GM19238 (cell line): Measurements from ENCODE around the gene SPEG.
"Not testable (repeated sequence)": the region's sequence is repeated elsewhere in the genome, so short reads cannot be mapped to it uniquely, and the experiment has no call there.

Experiments used
- DNase-seq: peaks from one replicate; pipeline ENCODE4 v3.0.0; 2011; ENCODE audit warnings: low spot score; ENCODE audit not compliant: insufficient read length

The SPEG gene

DNA sequence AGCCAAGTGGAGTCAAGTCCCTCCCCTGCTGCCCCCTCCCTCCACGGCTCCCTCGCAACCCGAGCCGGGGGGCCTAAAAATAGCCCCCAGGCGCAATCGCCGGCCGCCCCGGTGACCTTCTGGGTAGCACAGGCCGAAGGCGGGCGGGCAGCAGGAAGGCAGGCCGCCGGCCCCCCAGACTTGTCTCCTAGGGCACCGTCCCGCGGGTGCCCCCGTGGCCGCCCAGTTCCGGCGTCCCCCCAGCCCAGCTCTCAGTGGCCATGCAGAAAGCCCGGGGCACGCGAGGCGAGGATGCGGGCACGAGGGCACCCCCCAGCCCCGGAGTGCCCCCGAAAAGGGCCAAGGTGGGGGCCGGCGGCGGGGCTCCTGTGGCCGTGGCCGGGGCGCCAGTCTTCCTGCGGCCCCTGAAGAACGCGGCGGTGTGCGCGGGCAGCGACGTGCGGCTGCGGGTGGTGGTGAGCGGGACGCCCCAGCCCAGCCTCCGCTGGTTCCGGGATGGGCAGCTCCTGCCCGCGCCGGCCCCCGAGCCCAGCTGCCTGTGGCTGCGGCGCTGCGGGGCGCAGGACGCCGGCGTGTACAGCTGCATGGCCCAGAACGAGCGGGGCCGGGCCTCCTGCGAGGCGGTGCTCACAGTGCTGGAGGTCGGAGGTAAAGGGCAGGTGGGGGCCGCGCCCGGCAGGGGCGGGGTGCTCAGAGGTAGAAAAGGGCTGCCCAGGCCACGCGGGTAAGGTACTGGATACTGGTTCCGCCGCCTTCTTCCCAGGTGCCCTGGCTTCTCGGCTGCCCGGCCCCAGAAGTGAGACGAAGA is at the start of gene SPEG:
Gene SPEG (plus strand): TSS at position 126 of the 808 bp plus-strand sequence. CDS start 135 bp downstream, at position 261.
- no peak for DNase-seq

DNA sequence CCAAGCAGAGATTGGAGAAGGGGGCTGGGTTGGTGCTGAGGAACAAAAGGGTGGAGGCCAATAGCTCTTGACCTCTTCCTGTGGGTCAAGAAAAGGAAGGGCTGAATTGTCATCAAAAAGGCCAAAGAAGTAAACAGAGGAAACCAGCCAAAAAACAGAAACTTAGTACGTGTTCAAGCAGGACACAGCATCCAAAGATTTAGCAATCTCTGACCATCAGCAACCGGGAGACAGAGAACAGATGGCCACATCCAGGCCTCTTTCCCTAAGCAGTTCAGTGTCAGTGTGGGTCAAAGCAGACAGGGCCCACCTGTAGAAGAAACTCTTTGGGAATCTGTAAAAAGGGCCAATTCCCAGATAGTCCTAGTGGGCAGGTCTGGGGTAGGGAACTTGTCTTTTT is 49.8 kb upstream of the SPEG start:
- DNase-seq = no peak

DNA sequence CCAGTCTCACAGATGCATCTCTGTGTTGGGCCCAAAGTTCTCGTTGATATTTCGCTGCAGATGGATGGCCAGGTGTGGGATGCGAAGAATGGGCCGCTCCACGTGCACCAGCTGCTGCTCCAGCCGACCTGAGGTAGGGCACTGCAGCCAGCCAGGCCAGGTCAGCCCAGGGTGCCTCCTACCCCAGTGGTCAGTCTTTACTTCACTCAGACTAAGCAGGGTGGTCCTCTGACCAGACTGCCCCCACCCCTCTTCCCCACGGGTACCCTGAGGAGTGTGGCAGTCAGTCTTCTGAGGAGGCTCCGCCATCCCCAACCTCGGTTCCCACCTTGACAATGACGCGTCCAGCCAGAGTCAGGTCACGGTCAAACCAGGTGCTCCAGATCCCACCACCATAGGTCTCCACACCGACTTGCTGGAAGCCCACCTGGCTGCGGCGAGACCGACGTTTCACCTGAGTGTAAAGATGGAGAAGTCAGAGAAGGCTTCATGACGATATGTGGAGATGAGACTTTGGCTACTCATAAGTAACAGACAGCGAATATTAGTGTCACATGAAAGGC is 48.6 kb upstream of the SPEG start:
- DNase-seq = no peak

DNA sequence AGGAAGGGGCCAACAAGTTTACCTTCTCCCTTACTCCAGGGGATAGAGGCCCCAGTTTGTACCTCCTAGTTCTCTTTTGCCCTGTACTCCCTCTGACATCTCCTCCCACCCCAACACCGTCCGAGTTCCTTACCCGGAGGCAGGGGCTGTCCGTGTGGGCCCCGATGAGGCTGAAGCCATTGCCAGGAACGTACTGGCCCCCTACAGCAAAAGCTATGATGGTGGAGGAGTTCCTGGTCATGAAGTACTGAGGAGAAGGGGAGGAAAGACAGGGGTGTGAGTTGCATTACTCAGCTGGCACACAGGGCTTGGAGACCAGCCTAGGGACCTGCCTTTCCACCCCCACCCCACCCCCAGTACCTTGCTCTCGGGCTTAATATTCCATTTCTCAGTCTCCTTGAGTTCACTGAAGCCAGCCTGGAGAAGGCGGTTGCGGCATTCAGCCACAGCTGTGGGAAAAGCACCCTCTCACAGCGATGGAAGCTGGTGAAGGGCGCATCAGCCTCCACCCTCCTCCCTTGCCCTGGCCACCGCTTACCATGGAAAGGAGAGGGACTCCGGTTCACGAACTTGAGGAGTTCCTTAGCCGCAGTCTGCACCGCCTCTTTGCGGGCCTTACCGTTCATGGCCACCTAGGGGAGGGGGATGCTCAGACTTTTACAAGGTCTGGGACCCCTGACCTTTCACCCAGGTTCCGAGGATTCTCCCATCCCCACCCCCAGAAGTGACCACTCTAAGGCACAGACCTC is 47.9 kb upstream of the SPEG start:
- no peak for DNase-seq

DNA sequence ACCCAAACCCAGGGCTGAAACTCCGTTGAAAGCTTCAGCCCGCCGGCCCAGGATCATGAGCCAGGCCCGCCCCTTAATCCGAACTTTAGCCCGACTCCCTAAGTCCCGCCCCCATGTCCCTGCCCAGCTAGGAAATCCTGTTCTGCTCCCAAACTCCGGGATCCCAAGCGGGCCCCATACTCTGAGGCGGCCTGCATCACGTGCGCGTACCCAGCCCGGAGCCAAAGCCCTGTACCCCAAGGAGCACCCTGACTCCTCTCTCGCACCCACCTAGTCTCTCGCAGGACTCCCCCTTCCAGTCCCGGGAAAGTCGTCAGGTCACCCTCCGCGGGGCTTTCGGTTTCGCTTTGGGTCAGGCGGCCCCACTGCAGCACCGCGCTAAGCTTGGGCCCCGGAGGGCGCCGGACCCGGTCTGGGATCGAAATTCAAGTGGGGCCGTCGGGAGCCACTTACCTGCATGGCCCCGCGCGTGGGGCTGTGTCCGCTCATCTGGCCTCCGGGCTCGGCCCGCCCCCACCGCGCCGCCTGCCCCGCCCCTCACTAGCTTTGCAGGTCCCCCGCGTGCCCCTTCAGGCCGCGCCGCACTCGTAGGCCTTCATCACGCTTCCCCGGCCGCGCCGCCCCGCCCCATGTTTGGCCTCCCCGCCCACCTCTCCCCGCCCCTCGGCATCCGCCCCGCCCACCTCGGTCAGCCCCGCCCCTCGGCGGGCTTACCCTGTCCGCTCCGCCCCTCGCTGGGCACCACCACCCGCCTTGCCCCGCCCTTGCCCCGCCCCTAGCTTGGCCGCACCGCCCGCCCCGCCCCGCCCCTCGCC is 47.1 kb upstream of the SPEG start, which contains the start of gene DNPEP:
Gene DNPEP (minus strand): TSS at position 607 of the 815 bp plus-strand sequence. CDS start 118 bp downstream, at position 489.
- peak; percentile 89 for DNase-seq

DNA sequence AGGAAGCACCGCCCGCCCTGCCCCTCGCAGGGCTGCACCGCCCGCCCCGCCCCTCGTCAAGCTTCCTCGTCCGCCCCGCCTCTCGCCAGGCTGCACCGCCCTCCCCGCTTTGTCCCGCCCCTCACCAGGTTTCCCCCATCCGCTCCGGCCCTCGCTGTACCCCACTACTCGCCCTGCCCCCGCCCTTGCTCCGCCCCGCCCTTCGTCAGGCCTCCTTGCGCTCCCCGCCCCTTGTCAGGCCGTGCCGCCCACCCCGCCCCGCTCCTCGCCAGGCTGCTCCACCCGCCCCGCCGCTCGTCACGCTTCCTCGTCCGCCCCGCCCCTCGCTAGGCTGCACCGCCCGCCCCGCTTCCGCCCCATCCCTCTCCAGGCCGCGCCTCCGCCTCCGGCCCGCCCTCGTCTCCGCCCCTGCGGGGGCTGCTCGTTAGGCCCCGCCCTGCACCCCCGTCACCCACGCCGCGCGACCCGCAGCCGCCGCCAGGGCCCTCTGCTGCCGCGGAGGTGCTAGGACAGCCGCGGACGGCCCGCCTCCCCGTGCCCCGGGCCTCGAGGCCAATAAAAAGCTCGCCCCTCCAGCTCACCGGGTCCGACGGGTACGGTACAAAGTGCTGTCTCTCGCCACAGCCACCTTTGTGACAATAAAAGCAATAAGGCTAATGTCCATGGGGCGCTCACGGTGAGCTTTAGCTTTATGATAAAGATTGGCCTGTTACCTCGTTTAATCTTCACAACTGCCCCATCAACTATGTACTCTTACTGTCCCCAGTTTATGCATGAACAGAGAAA is 46.3 kb upstream of the SPEG start:
- DNase-seq = peak; percentile 91

DNA sequence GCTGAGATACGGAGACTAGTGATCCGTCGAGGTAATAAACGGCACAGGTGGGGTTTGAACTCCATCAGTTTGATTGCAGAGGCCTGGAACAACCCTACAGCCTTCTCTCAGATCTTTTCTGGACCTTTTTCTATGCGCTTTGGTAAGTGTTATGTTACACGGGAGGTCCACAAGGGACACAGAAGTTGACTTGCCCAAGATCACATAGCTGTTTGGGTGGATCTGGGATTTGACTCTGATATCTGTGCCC is 45.8 kb upstream of the SPEG start:
- DNase-seq = no peak

DNA sequence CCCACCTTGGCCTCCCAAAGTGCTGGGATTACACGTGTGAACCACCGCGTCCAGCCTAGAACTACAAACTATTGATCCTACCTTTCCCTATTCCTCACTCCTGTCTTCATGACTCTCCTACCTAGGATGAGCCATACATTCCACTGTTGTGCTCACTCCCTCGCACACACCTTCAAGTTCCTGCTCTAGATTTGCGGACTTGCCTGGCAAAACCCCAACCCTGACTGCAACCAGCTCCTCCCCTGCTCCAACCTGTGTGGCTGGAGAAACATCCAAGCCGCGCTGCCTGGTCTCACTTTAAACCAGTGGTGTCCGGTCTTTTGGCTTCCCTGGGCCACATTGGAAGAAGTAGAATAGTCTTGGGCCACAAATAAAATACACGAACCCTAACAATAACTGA is 41.9 kb upstream of the SPEG start:
- no peak for DNase-seq

DNA sequence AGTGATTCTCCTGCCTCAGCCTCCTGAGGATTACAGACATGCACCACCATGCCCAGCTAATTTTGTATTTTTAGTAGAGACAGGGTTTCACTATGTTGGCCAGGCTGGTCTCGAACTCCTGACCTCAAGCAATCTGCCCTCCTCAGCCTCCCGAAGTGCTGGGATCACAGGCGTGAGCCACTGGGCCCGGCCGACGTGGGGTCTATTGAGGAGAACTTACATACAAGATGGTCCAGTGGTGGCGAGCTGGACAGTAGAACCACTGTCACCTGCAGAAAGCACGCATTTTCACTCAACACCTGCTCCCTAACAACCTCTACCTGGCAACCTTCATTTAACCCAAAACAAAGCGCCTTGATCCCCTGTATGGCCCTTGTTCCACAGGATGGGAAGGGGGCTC is 39.6 kb upstream of the SPEG start:
- not testable (repeated sequence) for DNase-seq

DNA sequence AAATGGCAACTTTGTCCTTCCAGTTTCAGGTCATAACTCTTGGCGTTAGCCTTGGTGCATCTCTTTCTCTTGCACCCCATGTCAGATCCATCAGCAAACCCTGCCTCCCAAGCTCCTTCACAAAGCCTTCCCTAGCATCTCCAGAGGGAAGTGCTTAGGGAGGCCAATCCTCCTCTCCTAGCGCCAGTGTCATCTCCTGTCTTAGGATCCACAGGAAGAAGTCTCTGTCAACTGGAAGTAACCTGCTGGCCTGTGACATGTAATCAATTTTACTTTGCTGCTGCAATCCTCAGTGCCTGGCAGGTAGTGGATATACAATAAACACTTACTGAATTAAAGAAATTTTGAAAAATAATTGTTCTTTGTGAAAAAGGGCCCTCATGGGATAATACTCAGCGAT is 39.0 kb upstream of the SPEG start:
- no peak for DNase-seq

DNA sequence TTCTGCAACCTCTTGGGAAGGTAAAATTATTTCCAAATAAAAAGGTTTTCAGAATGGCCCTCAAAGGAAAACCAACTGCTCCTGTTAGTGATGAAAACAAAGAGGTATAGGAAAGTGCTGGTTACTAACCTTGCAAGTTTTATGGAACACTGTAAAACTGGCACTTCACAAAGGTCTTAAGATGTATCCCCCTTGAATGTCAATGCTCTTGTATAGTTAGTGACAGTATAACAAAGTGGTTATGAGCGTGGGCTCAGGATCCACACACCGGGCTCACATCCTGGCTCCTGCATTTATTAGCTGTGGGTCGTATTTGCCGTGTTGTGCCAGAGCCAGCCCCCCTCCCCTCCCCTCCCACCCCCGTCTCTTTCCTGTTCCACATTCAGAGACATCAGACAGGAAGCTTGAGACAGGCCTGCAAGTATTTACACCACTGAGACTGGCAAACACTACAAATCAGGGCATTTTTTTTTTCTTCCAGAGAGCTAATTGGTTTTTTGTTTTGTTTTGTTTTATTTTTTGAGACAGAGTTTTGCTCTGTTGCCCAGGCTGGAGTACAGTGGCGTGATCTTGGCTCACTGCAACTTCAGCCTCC is 37.7 kb upstream of the SPEG start:
- no peak for DNase-seq

DNA sequence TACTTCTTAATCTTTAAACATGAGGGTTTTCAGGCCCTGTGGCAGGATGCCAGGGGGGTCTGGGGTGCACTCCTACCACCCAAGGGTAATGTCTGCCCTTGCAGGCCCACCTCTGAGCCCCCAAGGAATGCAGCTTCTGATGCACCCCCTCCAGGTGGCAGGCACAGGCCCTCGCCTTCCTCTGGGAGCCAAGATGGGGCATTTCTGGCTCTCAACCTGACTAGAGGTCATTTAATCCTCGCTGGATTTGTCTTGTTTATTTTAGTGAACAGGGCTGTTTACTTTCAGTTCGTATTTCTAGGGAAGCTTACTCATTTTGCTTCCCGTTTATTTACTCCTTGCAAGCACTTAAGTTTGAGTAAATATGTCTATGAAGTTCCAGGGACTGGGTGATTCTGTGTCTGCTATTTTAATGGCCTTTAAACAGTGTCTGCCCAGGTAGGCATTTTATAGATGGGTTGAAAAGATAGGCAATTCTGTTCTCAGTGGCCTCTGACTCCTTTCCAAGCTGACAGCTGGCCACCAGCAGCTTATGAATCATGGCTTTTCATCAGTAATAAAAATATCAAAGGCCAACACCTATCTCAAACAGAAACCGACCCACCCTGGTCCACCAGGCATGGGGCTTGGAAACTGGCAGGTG is 35.8 kb upstream of the SPEG start:
- no peak for DNase-seq

DNA sequence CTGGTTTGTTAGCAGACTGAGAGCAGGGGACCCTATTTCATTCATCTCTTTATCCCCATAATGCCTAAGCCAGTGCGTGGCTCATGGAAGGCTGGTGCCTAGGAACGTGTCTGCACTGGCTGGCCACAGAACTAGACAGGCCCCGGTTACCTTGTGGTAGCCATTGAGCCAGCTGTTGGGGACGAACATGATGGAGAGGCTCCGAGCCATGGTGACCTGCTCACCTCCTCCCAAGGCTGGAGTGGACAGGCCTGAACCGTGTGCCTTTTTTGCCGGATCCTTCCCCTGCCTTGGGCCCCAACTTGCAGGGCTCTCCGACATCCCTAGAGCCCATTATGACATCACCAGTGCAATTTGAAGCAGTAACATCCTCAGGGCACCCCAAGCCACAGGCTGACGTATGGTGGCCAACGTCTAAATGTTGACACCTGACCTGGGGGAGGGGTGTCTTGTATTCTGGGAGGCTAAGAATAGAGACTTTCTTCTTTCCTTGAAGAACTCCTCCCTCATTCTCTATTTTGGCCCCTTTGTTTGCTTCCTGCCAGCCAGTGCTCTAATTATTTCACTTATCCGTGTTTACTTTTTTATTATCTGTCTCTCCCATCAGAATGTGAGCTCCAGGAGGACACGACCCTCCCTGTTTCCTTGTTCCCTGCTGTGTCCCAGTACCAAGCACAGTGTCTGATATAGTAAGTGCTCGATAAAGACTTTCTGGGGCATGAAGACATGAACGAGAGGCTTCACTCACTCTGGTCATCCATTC is 34.7 kb upstream of the SPEG start:
- DNase-seq = no peak

DNA sequence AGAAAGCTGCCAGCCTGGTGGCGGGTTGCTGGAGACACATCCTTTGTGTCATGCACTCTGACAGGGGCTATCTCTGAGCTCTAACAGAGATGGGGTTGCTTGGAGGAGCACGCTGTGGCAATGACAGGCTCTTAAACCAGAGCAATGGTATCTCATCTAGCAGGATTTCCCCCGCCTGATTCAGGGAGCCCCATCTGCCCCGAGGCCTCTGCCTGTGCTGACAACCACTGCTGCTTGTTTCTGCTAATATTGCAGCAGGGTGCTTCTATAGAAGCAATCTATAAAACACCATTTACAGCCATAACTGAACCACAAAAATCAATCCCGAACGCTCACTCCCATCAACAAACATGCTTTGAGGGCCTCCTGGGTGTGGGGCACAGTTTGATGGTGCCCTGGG is 34.1 kb upstream of the SPEG start:
- no peak for DNase-seq

DNA sequence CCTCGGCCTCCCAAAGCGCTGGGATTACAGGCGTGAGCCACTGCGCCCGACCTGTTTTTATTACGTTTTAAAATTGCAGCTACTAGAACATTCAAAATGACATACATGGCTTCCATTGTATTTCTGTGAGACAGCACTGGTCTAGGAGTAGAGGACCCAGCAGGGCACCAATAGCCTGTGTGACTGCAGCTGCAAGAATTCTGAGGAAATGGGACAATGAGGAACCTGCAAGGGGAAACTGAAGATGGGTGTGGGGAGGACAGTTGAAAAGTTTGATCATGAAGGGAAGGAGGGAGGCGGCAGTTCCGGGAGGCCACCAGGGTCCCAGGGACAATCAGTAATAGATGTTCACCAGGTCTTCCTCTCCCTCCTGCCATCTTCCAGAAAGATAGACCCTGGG is 33.0 kb upstream of the SPEG start:
- DNase-seq = no peak

DNA sequence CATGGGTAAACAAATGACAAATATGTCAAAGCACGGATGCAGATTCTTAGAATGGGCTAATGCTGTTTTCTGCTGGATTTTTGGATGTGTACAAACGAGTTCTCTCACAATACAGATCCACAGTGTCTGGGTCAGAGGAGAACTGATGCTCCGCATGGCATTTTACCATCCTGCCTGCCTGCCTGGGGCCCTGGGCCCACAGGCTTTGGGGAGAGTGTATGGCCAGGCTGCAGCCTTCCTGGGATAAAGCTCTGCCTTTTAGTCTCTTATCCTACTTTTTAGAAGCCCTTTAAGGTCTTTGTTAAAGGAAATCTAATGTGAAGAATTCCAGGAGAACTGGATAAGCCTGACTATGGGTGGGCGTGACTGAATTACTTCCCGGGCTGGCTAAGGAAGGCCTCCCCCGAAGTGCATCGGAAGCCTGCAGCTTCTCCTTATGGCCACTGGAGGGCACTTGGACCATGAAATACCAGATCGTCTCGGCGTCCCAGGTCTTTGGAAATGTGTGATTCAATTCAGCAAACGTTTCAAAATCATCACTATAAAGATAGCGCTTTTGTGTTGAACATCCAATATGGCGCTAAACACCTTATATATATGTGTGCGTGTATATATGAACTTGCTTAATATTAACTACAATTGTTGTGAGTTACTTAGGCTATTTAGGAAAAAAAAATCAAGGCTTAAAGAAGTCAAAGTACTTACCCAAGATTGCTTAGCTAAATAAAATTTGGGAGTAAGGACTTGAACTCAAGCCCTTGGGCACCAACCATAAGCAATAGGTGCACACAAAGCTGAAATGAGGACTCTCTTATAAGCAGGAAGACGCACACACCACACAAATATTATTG is 31.8 kb upstream of the SPEG start:
- DNase-seq = peak; percentile 68

DNA sequence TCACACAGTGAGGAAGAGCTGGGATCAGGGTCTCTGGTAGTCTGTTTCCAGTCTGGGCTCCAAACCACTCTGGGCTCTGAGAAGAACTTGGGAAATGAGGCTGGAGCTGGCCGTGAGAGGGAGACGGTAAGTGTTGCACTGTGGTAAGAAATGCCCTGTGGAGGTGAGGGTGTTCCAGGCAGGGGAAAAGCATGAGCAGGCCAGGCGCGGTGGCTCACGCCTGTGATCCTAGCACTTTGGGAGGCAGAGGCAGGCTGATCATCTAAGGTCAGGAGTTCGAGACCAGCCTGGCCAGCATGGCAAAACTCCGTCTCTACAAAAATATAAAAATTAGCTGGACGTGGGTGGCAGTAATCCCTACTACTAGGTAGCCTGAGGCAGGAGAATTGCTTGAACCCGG is 30.8 kb upstream of the SPEG start:
- DNase-seq = no peak

DNA sequence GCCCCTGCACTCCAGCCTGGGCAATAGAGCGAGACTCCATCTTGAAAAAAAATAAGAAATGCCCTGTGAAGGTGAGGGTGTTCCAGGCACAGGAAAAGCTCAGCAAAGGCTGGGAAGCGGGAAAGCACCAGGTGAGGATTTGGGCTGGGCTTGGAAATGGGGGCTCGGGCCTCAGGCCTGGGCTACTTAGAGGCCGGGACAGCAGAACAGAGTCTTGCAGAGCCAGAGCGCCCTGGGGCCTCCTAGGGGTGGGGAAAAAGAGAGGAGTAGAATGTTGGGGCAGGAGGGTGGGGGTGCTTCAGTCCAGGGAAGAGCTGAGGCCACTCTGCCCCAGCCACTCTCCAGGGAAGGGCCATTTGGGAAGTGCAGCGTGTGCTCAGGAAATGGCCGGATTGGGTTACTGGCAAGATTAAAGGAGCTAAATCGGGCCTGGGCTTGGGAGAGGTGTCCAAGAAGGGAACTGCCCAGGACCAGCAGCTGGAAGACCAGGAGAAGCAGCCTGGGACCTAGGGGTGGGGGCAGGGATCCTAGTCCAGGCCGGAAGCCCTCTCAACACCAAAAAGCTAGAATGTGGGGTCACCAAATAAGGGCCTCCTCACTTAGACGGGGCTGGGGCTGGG is 30.2 kb upstream of the SPEG start:
- no peak for DNase-seq
